Measurements from ENCODE around the gene CCDC146. TPM values are rescaled to one million over a fixed set of nuclear protein-coding genes. Genes with fewer than 3 reads are reported as not detected.

Gene CCDC146
- total RNA-seq, 1 experiment from 2014 or later: 4.7 TPM

DNA sequence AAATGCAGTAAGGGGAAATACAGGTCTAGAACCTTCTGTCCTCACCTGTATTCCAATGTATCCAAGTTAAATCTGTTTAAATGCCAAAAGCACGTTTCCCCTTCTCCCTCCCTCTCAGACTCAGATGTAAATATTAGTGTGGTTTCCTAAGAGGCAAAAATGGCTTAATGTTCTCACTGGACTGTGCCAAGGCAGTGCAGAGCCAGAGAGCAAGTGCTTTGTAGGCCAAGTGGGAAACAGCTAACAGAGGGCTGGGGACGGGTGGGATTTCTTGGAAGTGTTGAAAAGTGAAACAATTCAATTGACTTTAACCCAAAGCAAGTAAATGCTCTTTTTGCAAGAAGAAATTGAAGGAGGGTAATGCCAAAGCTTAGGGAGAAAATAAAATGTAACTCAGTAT, 190.7 kb downstream of the CCDC146 start:
- H3K27ac ChIP-seq (ENCODE audit: low read length): no peak overlapping the region
- H2AFZ ChIP-seq (ENCODE audit: low read length): no peak overlapping the region
- CTCF ChIA-PET: no interaction called here
- no peak overlapping the region for H3K4me2 ChIP-seq (ENCODE audit: low read length)
- BruUV-seq (replicated peaks): no TSS peak
- ATAC-seq (no peak), DNase-seq (no peak)
- peaks cover 33% of the 10 kb centered on the region for H3K4me1 ChIP-seq (ENCODE audit: insufficient read depth, low read length)
- no peaks in the 10 kb centered on the region for H3F3A ChIP-seq (ENCODE audit: low read length, unreplicated experiment)
- 0 out of 2 replicates have a peak, but pooled peaks cover 3% of the 10 kb centered on the region for H3K36me3 ChIP-seq (ENCODE audit: low read depth, low read length)
- H4K20me1 ChIP-seq (ENCODE audit: low read length): no peaks in the 10 kb centered on the region
- TF ChIP-seq, protein P1, sequence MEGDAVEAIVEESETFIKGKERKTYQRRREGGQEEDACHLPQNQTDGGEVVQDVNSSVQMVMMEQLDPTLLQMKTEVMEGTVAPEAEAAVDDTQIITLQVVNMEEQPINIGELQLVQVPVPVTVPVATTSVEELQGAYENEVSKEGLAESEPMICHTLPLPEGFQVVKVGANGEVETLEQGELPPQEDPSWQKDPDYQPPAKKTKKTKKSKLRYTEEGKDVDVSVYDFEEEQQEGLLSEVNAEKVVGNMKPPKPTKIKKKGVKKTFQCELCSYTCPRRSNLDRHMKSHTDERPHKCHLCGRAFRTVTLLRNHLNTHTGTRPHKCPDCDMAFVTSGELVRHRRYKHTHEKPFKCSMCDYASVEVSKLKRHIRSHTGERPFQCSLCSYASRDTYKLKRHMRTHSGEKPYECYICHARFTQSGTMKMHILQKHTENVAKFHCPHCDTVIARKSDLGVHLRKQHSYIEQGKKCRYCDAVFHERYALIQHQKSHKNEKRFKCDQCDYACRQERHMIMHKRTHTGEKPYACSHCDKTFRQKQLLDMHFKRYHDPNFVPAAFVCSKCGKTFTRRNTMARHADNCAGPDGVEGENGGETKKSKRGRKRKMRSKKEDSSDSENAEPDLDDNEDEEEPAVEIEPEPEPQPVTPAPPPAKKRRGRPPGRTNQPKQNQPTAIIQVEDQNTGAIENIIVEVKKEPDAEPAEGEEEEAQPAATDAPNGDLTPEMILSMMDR (conservative IDR thresholded peaks at IDR 0.05; ENCODE audit: low read depth, low read length): no peak
- no peak for TF ChIP-seq EZH2phosphoT487 (IDR thresholded peaks at IDR 0.05; ENCODE audit: borderline replicate concordance, low read length)
- no peak for TF ChIP-seq EZH2 (IDR thresholded peaks at IDR 0.05; ENCODE audit: low read length, unreplicated experiment)
- H3K9me3 ChIP-seq (ENCODE audit: low read length): no peaks in the 10 kb centered on the region
- no peaks in the 10 kb centered on the region for H3K9me2 ChIP-seq (replicated peaks; ENCODE audit: low read length)
- no peak overlapping the region for H3K4me3 ChIP-seq (ENCODE audit: low read length)
- POLR2A ChIA-PET (ENCODE audit: unreplicated experiment): no interaction called here
- no peaks in the 10 kb centered on the region for H3K27me3 ChIP-seq (ENCODE audit: low read length)
- H3K79me2 ChIP-seq (ENCODE audit: low read length): no peaks in the 10 kb centered on the region
- no peak overlapping the region for H3K9ac ChIP-seq (ENCODE audit: low read length)
- intact Hi-C loops (cut with micrococcal nuclease): no loop called here

DNA sequence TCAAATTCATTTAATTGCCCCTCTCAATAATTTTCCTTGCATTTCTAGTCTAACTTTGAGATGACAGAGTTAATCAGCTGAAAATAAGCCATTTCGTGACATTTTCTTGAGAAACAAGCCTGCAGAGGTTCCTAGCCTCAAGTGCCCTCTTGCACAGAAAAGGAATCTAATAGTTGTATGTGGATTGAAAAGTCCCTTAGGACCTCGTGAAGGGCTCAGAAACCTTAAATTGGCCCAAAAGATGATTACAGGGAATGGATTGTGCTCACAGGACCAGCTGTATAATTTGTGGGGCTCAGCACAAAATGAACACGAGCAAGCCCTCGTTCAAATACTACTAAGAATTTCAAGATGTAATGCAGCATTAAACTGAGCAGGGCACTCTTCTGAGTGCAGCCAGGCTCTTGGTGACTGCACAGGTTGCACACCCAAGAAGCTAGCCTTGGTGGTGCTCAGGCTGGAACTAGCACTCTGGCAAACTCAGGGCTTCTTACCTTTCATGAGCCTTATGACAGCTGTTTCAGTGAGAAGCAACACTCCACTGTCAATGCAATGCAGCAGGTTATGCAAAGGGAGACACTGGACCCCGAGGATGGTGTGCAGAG, 191.6 kb downstream of the CCDC146 start:
- H3K36me3 ChIP-seq (ENCODE audit: low read depth, low read length): 0 out of 2 replicates have a peak, but pooled peaks cover 3% of the 10 kb centered on the region
- ChIA-PET POLR2A (ENCODE audit: unreplicated experiment) (no interaction called here), CTCF (no interaction called here)
- no TSS peak for BruUV-seq (replicated peaks)
- no peak overlapping the region for H3K27ac ChIP-seq (ENCODE audit: low read length)
- ATAC-seq (no peak), DNase-seq (no peak)
- H4K20me1 ChIP-seq (ENCODE audit: low read length): no peaks in the 10 kb centered on the region
- H3K9me2 ChIP-seq (replicated peaks; ENCODE audit: low read length): no peaks in the 10 kb centered on the region
- intact Hi-C loops (cut with micrococcal nuclease): no loop called here
- TF ChIP-seq, protein P1 (conservative IDR thresholded peaks at IDR 0.05; ENCODE audit: low read depth, low read length): no peak
- TF ChIP-seq EZH2 (IDR thresholded peaks at IDR 0.05; ENCODE audit: low read length, unreplicated experiment): no peak
- no peak overlapping the region for H3K9ac ChIP-seq (ENCODE audit: low read length)
- no peaks in the 10 kb centered on the region for H3K9me3 ChIP-seq (ENCODE audit: low read length)
- no peak overlapping the region for H3K4me2 ChIP-seq (ENCODE audit: low read length)
- no peak overlapping the region for H2AFZ ChIP-seq (ENCODE audit: low read length)
- no peak overlapping the region for H3K4me3 ChIP-seq (ENCODE audit: low read length)
- H3K79me2 ChIP-seq (ENCODE audit: low read length): no peaks in the 10 kb centered on the region
- H3F3A ChIP-seq (ENCODE audit: low read length, unreplicated experiment): no peaks in the 10 kb centered on the region
- no peaks in the 10 kb centered on the region for H3K27me3 ChIP-seq (ENCODE audit: low read length)
- H3K4me1 ChIP-seq (ENCODE audit: insufficient read depth, low read length): peaks cover 29% of the 10 kb centered on the region

DNA sequence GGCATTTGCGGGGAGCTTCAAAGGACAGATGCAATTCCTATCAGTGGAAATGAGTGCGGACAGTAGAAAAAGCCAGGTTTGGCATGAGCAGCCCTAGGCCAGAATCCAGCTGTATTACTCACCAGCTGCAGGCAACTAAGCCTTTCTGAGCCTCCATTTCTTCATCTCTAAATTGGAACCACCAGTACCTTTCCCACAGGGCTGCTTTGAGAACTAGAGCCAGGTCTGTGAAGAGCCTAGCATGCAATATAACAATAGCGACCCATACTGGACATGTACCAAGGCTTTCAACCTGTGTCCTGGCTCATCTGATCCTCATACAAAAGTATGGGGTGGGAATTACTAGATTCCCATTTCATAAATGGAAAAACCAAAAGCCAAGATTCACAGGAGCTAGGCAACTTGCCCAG, 192.8 kb downstream of the CCDC146 start:
- H2AFZ ChIP-seq (ENCODE audit: low read length): no peak overlapping the region
- H3K4me2 ChIP-seq (ENCODE audit: low read length): no peak overlapping the region
- ATAC-seq (no peak), DNase-seq (no peak)
- H3K9me2 ChIP-seq (replicated peaks; ENCODE audit: low read length): no peaks in the 10 kb centered on the region
- no peaks in the 10 kb centered on the region for H3K27me3 ChIP-seq (ENCODE audit: low read length)
- ChIA-PET CTCF (no interaction called here), POLR2A (ENCODE audit: unreplicated experiment) (no interaction called here)
- intact Hi-C loops (cut with micrococcal nuclease): no loop called here
- H3K36me3 ChIP-seq (ENCODE audit: low read depth, low read length): 0 out of 2 replicates have a peak, but pooled peaks cover 3% of the 10 kb centered on the region
- TF ChIP-seq, protein P1 (conservative IDR thresholded peaks at IDR 0.05; ENCODE audit: low read depth, low read length): no peak
- TF ChIP-seq EZH2phosphoT487 (IDR thresholded peaks at IDR 0.05; ENCODE audit: borderline replicate concordance, low read length): no peak
- TF ChIP-seq EZH2 (IDR thresholded peaks at IDR 0.05; ENCODE audit: low read length, unreplicated experiment): no peak
- no TSS peak for BruUV-seq (replicated peaks)
- H3K27ac ChIP-seq (ENCODE audit: low read length): no peak overlapping the region
- no peaks in the 10 kb centered on the region for H3K9me3 ChIP-seq (ENCODE audit: low read length)
- H3K79me2 ChIP-seq (ENCODE audit: low read length): no peaks in the 10 kb centered on the region
- no peaks in the 10 kb centered on the region for H4K20me1 ChIP-seq (ENCODE audit: low read length)
- no peaks in the 10 kb centered on the region for H3F3A ChIP-seq (ENCODE audit: low read length, unreplicated experiment)
- H3K9ac ChIP-seq (ENCODE audit: low read length): no peak overlapping the region
- no peak overlapping the region for H3K4me3 ChIP-seq (ENCODE audit: low read length)
- H3K4me1 ChIP-seq (ENCODE audit: insufficient read depth, low read length): peaks cover 17% of the 10 kb centered on the region
